Keratinocyte (primary cell): ENCODE data around the gene KRT33A. TPM values are rescaled to one million over a fixed set of nuclear protein-coding genes. Genes with fewer than 3 reads are reported as not detected.
A peak's percentile ranks its signal among the peaks of the same experiment; 100 is the strongest.

Experiments
- DNase-seq: peaks from one replicate; pipeline ENCODE4 v3.0.0-alpha.2; 2011; ENCODE audit warnings: low read depth, missing footprints, low spot score
- FAIRE-seq: peaks from 2 replicates; lab custom pipeline; 2011; peaks lifted over from hg19 to GRCh38; lab: Jason Lieb, UNC
- H2AFZ ChIP-seq: 2 replicates; pipeline ENCODE4 v1.6.0; 2012; ENCODE audit warnings: low read length, control low read depth, inconsistent platforms; ENCODE audit not compliant: control insufficient read depth
- H3K27ac ChIP-seq: 2 replicates; pipeline ENCODE4 v1.5.1; 2011; ENCODE audit warnings: low read length; ENCODE audit not compliant: control insufficient read depth, insufficient read depth
- H3K27me3 ChIP-seq: 3 replicates; pipeline ENCODE4 v1.6.0; 2011; ENCODE audit warnings: low read length; ENCODE audit not compliant: control insufficient read depth, insufficient read depth; ENCODE audit errors: extremely low read depth
- H3K36me3 ChIP-seq, 2 experiments: 2 replicates in 1 of 2; 3 replicates in 1 of 2; pipeline ENCODE4 v1.5.1; 2011; ENCODE audit warnings: low read length in 2 of 2, mild to moderate bottlenecking in 1 of 2; ENCODE audit not compliant: control insufficient read depth in 2 of 2, insufficient read depth in 2 of 2; ENCODE audit errors: extremely low read depth in 1 of 2
- H3K4me1 ChIP-seq: 3 replicates; pipeline ENCODE4 v1.5.1; 2011; ENCODE audit warnings: low read length; ENCODE audit not compliant: control insufficient read depth, insufficient read depth; ENCODE audit errors: extremely low read depth
- H3K4me2 ChIP-seq: 3 replicates; pipeline ENCODE4 v1.6.0; 2011; ENCODE audit warnings: low read depth, low read length; ENCODE audit not compliant: control insufficient read depth, insufficient read depth; ENCODE audit errors: extremely low read depth
- H3K4me3 ChIP-seq, 3 experiments: fragments of 200-600 bp in 1 of 3; sonication (generic) in 1 of 3; 2 replicates in 2 of 3; 3 replicates in 1 of 3; pipeline ENCODE4 v1.5.1; 2011 to 2016; ENCODE audit warnings: low read length in 3 of 3, mild to moderate bottlenecking in 3 of 3, control low read depth in 2 of 3, inconsistent platforms in 1 of 3, low read depth in 1 of 3, mixed read lengths in 1 of 3, mixed run types in 1 of 3, moderate library complexity in 1 of 3; ENCODE audit not compliant: control insufficient read depth in 2 of 3, insufficient read depth in 2 of 3; ENCODE audit errors: extremely low read depth in 1 of 3
- H3K79me2 ChIP-seq: 2 replicates; pipeline ENCODE4 v1.6.0; 2012; ENCODE audit warnings: low read length; ENCODE audit not compliant: control insufficient read depth, insufficient read depth
- H3K9ac ChIP-seq: 3 replicates; pipeline ENCODE4 v1.6.0; 2011; ENCODE audit warnings: low read length; ENCODE audit not compliant: control insufficient read depth, insufficient read depth; ENCODE audit errors: extremely low read depth
- H3K9me1 ChIP-seq: 3 replicates; pipeline ENCODE4 v1.6.0; 2011; ENCODE audit warnings: low read length; ENCODE audit not compliant: control insufficient read depth, insufficient read depth; ENCODE audit errors: extremely low read depth
- H3K9me3 ChIP-seq: 2 replicates; pipeline ENCODE4 v1.5.1; 2012; ENCODE audit warnings: low read depth, low read length; ENCODE audit not compliant: control insufficient read depth
- H4K20me1 ChIP-seq: 3 replicates; pipeline ENCODE4 v1.6.0; 2011; ENCODE audit warnings: low read length; ENCODE audit not compliant: control insufficient read depth, insufficient read depth; ENCODE audit errors: extremely low read depth
- CTCF ChIP-seq, 3 experiments: IDR thresholded peaks in 1 of 3; conservative IDR thresholded peaks in 1 of 3; optimal IDR thresholded peaks in 1 of 3; 2 replicates in 2 of 3; 3 replicates in 1 of 3; pipeline versions ENCODE3 to v1.5.1; 2011; ENCODE audit warnings: low read length in 3 of 3, mild to moderate bottlenecking in 3 of 3, moderate library complexity in 2 of 3, control low read depth in 1 of 3, inconsistent platforms in 1 of 3; ENCODE audit not compliant: insufficient read depth in 2 of 3; ENCODE audit errors: extremely low read depth in 1 of 3
- EZH2 ChIP-seq: IDR thresholded peaks from one replicate; pipeline ENCODE4 v1.6.1; 2012; ENCODE audit warnings: inconsistent platforms, mild to moderate bottlenecking, low read length, moderate library complexity
- dilution Hi-C: fragments of 300-500 bp; cut with MboI; formaldehyde crosslinking; loops from one replicate; pipeline ENCODE4 v1.7.0; 2020; ENCODE audit warnings: low sequenced_read_pairs; ENCODE audit not compliant: extremely low pct_ligation_motif_present
- polyA plus RNA-seq, 5 experiments: library from polyadenylated mRNA; depleted of rRNA in 3 of 5; stranded (reverse) in 3 of 5; stranded (forward) in 1 of 5; unstranded in 1 of 5; fragments of >200 nt; gene quantifications; 1 replicate in 1 of 5; 2 replicates in 3 of 5; 3 replicates in 1 of 5; pipeline versions ENCODE4 v1.2.1 to v1.2.3, GENCODE V29; 2011 to 2012; ENCODE audit warnings: missing spikeins in 2 of 5, low read depth in 1 of 5, low replicate concordance in 1 of 5

Gene KRT33A
- polyA plus RNA-seq, 1 donor (not counting 4 experiments of a cell fraction or from before 2014, with no cell fraction given): not detected

DNA sequence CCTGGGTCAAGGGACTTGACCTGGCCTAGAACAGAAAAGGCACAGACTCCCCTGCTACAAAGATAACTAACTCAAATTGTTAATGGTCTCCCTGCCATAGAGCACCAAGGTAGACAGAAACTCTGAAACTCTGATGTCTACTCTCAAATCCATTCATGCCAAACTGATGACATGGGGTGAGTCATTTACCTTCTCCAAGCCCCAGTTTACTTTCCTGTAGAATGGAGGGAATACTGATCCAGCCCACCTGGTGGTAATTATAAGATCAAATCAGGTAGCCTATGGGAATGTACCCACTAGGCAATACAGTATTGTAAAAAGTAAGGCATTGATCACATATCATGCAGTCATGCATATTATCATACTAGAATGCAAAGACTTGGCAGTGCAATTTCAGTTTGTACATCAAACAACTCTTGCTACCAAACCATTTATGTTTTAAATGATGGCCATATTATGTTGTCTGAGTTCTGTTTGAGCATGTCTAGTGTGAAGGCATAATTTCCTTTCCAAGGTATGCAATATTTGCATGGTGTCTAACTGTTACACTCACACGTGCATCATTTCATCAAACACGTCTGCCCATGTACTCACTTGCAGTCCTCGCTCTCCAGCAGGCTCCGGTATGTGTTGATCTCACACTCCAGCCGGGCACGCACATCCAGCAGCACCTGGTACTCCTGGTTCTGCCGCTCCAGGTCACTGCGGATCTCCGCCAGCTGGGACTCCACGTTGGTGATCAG lies 43.8 kb upstream of the KRT33A start:
- H3K79me2 ChIP-seq: peaks cover 11% of the 10 kb centered on the region
- no peaks in the 10 kb centered on the region for H4K20me1 ChIP-seq
- peak overlapping the region; percentile 67 for H3K9ac ChIP-seq
- H3K4me3 ChIP-seq: peak overlapping the region; percentile 8 to 29 (median 29)
- peak; percentile 88 for DNase-seq
- no peak for TF ChIP-seq EZH2
- no peak for TF ChIP-seq CTCF (optimal IDR thresholded peaks at IDR 0.05 in 1 of 3, IDR thresholded peaks at IDR 0.05 in 1 of 3, conservative IDR thresholded peaks at IDR 0.05 in 1 of 3; ENCODE audit: extremely low read depth in 1 of 3, insufficient read depth in 2 of 3, low read length in 3 of 3)
- H3K9me1 ChIP-seq: no peaks in the 10 kb centered on the region
- peaks cover 0 to 1% of the 10 kb centered on the region in 2 experiments for H3K36me3 ChIP-seq
- peak overlapping the region; percentile 95 for H3K27ac ChIP-seq
- no peak overlapping the region for H2AFZ ChIP-seq
- peak overlapping the region; percentile 73 for H3K4me2 ChIP-seq
- FAIRE-seq: peak; percentile 100
- H3K4me1 ChIP-seq: peaks cover 60% of the 10 kb centered on the region
- dilution Hi-C loops: no loop called here
- no peaks in the 10 kb centered on the region for H3K27me3 ChIP-seq
- H3K9me3 ChIP-seq: no peaks in the 10 kb centered on the region

GRCh38 chr17:41393826-41394225 lies 43.2 kb upstream of the KRT33A start:
- H3K36me3 ChIP-seq: peaks cover 0 to 1% of the 10 kb centered on the region in 2 experiments
- H3K9ac ChIP-seq: peak overlapping the region; percentile 67
- H2AFZ ChIP-seq: no peak overlapping the region
- peak; percentile 55 for FAIRE-seq
- peaks cover 60% of the 10 kb centered on the region for H3K4me1 ChIP-seq
- H3K9me1 ChIP-seq: no peaks in the 10 kb centered on the region
- peak overlapping the region; percentile 95 for H3K27ac ChIP-seq
- no peaks in the 10 kb centered on the region for H4K20me1 ChIP-seq
- peaks cover 11% of the 10 kb centered on the region for H3K79me2 ChIP-seq
- peak overlapping the region; percentile 73 for H3K4me2 ChIP-seq
- H3K9me3 ChIP-seq: no peaks in the 10 kb centered on the region
- no peaks in the 10 kb centered on the region for H3K27me3 ChIP-seq
- peak overlapping the region in 1 of 3 experiments; percentile 29 for H3K4me3 ChIP-seq
- TF ChIP-seq EZH2: no peak
- TF ChIP-seq CTCF (optimal IDR thresholded peaks at IDR 0.05 in 1 of 3, IDR thresholded peaks at IDR 0.05 in 1 of 3, conservative IDR thresholded peaks at IDR 0.05 in 1 of 3; ENCODE audit: extremely low read depth in 1 of 3, insufficient read depth in 2 of 3, low read length in 3 of 3): no peak
- no peak for DNase-seq
- dilution Hi-C loops: no loop called here
